ENCODE results near the gene RAB31.

Gene RAB31

GRCh38 chr18:9839211-9839610, 131.1 kb downstream of the RAB31 start:
- Histone ChIP-seq H3K9ac (ENCODE audit: low read length) (no peak overlapping the region), H3K36me3 (ENCODE audit: insufficient read depth, low read length) (no peaks in the 10 kb centered on the region), H3K9me3 (ENCODE audit: low read length) (no peaks in the 10 kb centered on the region), H3K4me3 (ENCODE audit: low read depth in 1 of 2, low read length in 2 of 2) (no peak overlapping the region), H3K27me3 (ENCODE audit: control insufficient read depth in 1 of 2, insufficient read depth in 2 of 2, low read length in 2 of 2) (no peaks in the 10 kb centered on the region), H3K4me1 (ENCODE audit: insufficient read depth, low read length) (peaks cover 53% of the 10 kb centered on the region), H3K27ac (ENCODE audit: low read depth, low read length) (peak overlapping the region; percentile 75)

- Histone ChIP-seq H3K27ac (ENCODE audit: low read depth, low read length) (no peak overlapping the region), H3K9ac (ENCODE audit: low read length) (no peak overlapping the region), H3K9me3 (ENCODE audit: low read length) (no peaks in the 10 kb centered on the region), H3K4me1 (ENCODE audit: insufficient read depth, low read length) (peaks cover 53% of the 10 kb centered on the region), H3K36me3 (ENCODE audit: insufficient read depth, low read length) (no peaks in the 10 kb centered on the region), H3K4me3 (ENCODE audit: low read depth in 1 of 2, low read length in 2 of 2) (no peak overlapping the region), H3K27me3 (ENCODE audit: control insufficient read depth in 1 of 2, insufficient read depth in 2 of 2, low read length in 2 of 2) (no peaks in the 10 kb centered on the region)
These were observed 131.8 kb downstream of the RAB31 start for GRCh38 chr18:9839853-9840252.

GRCh38 chr18:9841752-9842151, 133.7 kb downstream of the RAB31 start:
- Histone ChIP-seq H3K27ac (ENCODE audit: low read depth, low read length) (peak overlapping the region; percentile 1), H3K9me3 (ENCODE audit: low read length) (no peaks in the 10 kb centered on the region), H3K4me1 (ENCODE audit: insufficient read depth, low read length) (peaks cover 42% of the 10 kb centered on the region), H3K4me3 (ENCODE audit: low read depth in 1 of 2, low read length in 2 of 2) (no peak overlapping the region), H3K36me3 (ENCODE audit: insufficient read depth, low read length) (no peaks in the 10 kb centered on the region), H3K9ac (ENCODE audit: low read length) (no peak overlapping the region), H3K27me3 (ENCODE audit: control insufficient read depth in 1 of 2, insufficient read depth in 2 of 2, low read length in 2 of 2) (no peaks in the 10 kb centered on the region)

- Histone ChIP-seq H3K27me3 (ENCODE audit: control insufficient read depth in 1 of 2, insufficient read depth in 2 of 2, low read length in 2 of 2) (no peaks in the 10 kb centered on the region), H3K27ac (ENCODE audit: low read depth, low read length) (no peak overlapping the region), H3K4me1 (ENCODE audit: insufficient read depth, low read length) (peaks cover 44% of the 10 kb centered on the region), H3K36me3 (ENCODE audit: insufficient read depth, low read length) (no peaks in the 10 kb centered on the region), H3K9me3 (ENCODE audit: low read length) (no peaks in the 10 kb centered on the region), H3K4me3 (ENCODE audit: low read depth in 1 of 2, low read length in 2 of 2) (no peak overlapping the region), H3K9ac (ENCODE audit: low read length) (no peak overlapping the region)
These were observed 134.3 kb downstream of the RAB31 start for GRCh38 chr18:9842448-9842847.

GRCh38 chr18:9845256-9845655, 137.2 kb downstream of the RAB31 start:
- no peak overlapping the region for H3K27ac ChIP-seq (ENCODE audit: low read depth, low read length)
- no peaks in the 10 kb centered on the region for H3K27me3 ChIP-seq (ENCODE audit: control insufficient read depth in 1 of 2, insufficient read depth in 2 of 2, low read length in 2 of 2)
- H3K4me3 ChIP-seq (ENCODE audit: low read depth in 1 of 2, low read length in 2 of 2), result no peak overlapping the region
- H3K9me3 ChIP-seq (ENCODE audit: low read length), result no peaks in the 10 kb centered on the region
- no peak overlapping the region for H3K9ac ChIP-seq (ENCODE audit: low read length)
- peaks cover 33% of the 10 kb centered on the region for H3K4me1 ChIP-seq (ENCODE audit: insufficient read depth, low read length)
- H3K36me3 ChIP-seq (ENCODE audit: insufficient read depth, low read length), result no peaks in the 10 kb centered on the region

GRCh38 chr18:9846162-9846925, 138.2 kb downstream of the RAB31 start:
- no peak overlapping the region for H3K9ac ChIP-seq (ENCODE audit: low read length)
- H3K36me3 ChIP-seq (ENCODE audit: insufficient read depth, low read length), result no peaks in the 10 kb centered on the region
- H3K27ac ChIP-seq (ENCODE audit: low read depth, low read length), result peak overlapping the region; percentile 61
- H3K9me3 ChIP-seq (ENCODE audit: low read length), result no peaks in the 10 kb centered on the region
- no peak overlapping the region for H3K4me3 ChIP-seq (ENCODE audit: low read depth in 1 of 2, low read length in 2 of 2)
- peaks cover 32% of the 10 kb centered on the region for H3K4me1 ChIP-seq (ENCODE audit: insufficient read depth, low read length)
- H3K27me3 ChIP-seq (ENCODE audit: control insufficient read depth in 1 of 2, insufficient read depth in 2 of 2, low read length in 2 of 2), result no peaks in the 10 kb centered on the region

- H3K9me3 ChIP-seq (ENCODE audit: low read length), result no peaks in the 10 kb centered on the region
- H3K9ac ChIP-seq (ENCODE audit: low read length), result no peak overlapping the region
- no peak overlapping the region for H3K4me3 ChIP-seq (ENCODE audit: low read depth in 1 of 2, low read length in 2 of 2)
- no peak overlapping the region for H3K27ac ChIP-seq (ENCODE audit: low read depth, low read length)
- no peaks in the 10 kb centered on the region for H3K36me3 ChIP-seq (ENCODE audit: insufficient read depth, low read length)
- no peaks in the 10 kb centered on the region for H3K27me3 ChIP-seq (ENCODE audit: control insufficient read depth in 1 of 2, insufficient read depth in 2 of 2, low read length in 2 of 2)
- peaks cover 21% of the 10 kb centered on the region for H3K4me1 ChIP-seq (ENCODE audit: insufficient read depth, low read length)
These were observed 140.2 kb downstream of the RAB31 start for GRCh38 chr18:9848170-9848879.

GRCh38 chr18:9849407-9850283, 141.5 kb downstream of the RAB31 start:
- Histone ChIP-seq H3K27ac (ENCODE audit: low read depth, low read length) (no peak overlapping the region), H3K36me3 (ENCODE audit: insufficient read depth, low read length) (no peaks in the 10 kb centered on the region), H3K4me3 (ENCODE audit: low read depth in 1 of 2, low read length in 2 of 2) (no peak overlapping the region), H3K9me3 (ENCODE audit: low read length) (no peaks in the 10 kb centered on the region), H3K9ac (ENCODE audit: low read length) (no peak overlapping the region), H3K27me3 (ENCODE audit: control insufficient read depth in 1 of 2, insufficient read depth in 2 of 2, low read length in 2 of 2) (no peaks in the 10 kb centered on the region), H3K4me1 (ENCODE audit: insufficient read depth, low read length) (peaks cover 26% of the 10 kb centered on the region)

- no peaks in the 10 kb centered on the region for H3K9me3 ChIP-seq (ENCODE audit: low read length)
- H3K27me3 ChIP-seq (ENCODE audit: control insufficient read depth in 1 of 2, insufficient read depth in 2 of 2, low read length in 2 of 2), result no peaks in the 10 kb centered on the region
- H3K9ac ChIP-seq (ENCODE audit: low read length), result no peak overlapping the region
- no peaks in the 10 kb centered on the region for H3K36me3 ChIP-seq (ENCODE audit: insufficient read depth, low read length)
- no peak overlapping the region for H3K27ac ChIP-seq (ENCODE audit: low read depth, low read length)
- no peak overlapping the region for H3K4me3 ChIP-seq (ENCODE audit: low read depth in 1 of 2, low read length in 2 of 2)
- peaks cover 33% of the 10 kb centered on the region for H3K4me1 ChIP-seq (ENCODE audit: insufficient read depth, low read length)
These were observed 142.2 kb downstream of the RAB31 start for GRCh38 chr18:9850309-9850708.

- H3K4me3 ChIP-seq (ENCODE audit: low read depth in 1 of 2, low read length in 2 of 2), result no peak overlapping the region
- no peaks in the 10 kb centered on the region for H3K27me3 ChIP-seq (ENCODE audit: control insufficient read depth in 1 of 2, insufficient read depth in 2 of 2, low read length in 2 of 2)
- no peak overlapping the region for H3K9ac ChIP-seq (ENCODE audit: low read length)
- H3K36me3 ChIP-seq (ENCODE audit: insufficient read depth, low read length), result no peaks in the 10 kb centered on the region
- H3K4me1 ChIP-seq (ENCODE audit: insufficient read depth, low read length), result peaks cover 42% of the 10 kb centered on the region
- no peaks in the 10 kb centered on the region for H3K9me3 ChIP-seq (ENCODE audit: low read length)
- H3K27ac ChIP-seq (ENCODE audit: low read depth, low read length), result no peak overlapping the region
These were observed 143.4 kb downstream of the RAB31 start for GRCh38 chr18:9851511-9851910.

Data from muscle layer of colon (tissue), 2 donors.